ENCODE measurements around the gene EEF2KMT.
"Not testable (repeated sequence)": the region's sequence is repeated elsewhere in the genome, so short reads cannot be mapped to it uniquely, and the experiment has no call there.

EEF2KMT gene

GRCh38 chr16:5093081-5093480 is 4.5 kb downstream of the EEF2KMT start:
- H3K27me3 ChIP-seq (ENCODE audit: insufficient read depth, low read length, poor library complexity, severe bottlenecking); H3K4me2 ChIP-seq (ENCODE audit: low read depth, low read length, poor library complexity, severe bottlenecking); H3K9ac ChIP-seq (ENCODE audit: low read depth, low read length, poor library complexity, severe bottlenecking); H4K20me1 ChIP-seq (ENCODE audit: insufficient read depth, low read length, poor library complexity, severe bottlenecking); H3K79me2 ChIP-seq (ENCODE audit: insufficient read depth, low read length); H3K9me3 ChIP-seq (ENCODE audit: insufficient read depth, low read depth, low read length); H3K36me3 ChIP-seq (ENCODE audit: insufficient read depth, low read length); H3K4me3 ChIP-seq (ENCODE audit: low read length, poor library complexity, severe bottlenecking); H3K9me2 ChIP-seq (replicated peaks; ENCODE audit: low read depth, low read length); H3F3A ChIP-seq (ENCODE audit: low read depth); H3K4me1 ChIP-seq (ENCODE audit: insufficient read depth, low read length, poor library complexity, severe bottlenecking); H2AFZ ChIP-seq (ENCODE audit: low read length): not testable (repeated sequence)

- H3K9me3 ChIP-seq (ENCODE audit: insufficient read depth, low read depth, low read length); H3K4me2 ChIP-seq (ENCODE audit: low read depth, low read length, poor library complexity, severe bottlenecking); H3F3A ChIP-seq (ENCODE audit: low read depth); H3K36me3 ChIP-seq (ENCODE audit: insufficient read depth, low read length); H3K27me3 ChIP-seq (ENCODE audit: insufficient read depth, low read length, poor library complexity, severe bottlenecking); H3K9me2 ChIP-seq (replicated peaks; ENCODE audit: low read depth, low read length); H2AFZ ChIP-seq (ENCODE audit: low read length); H4K20me1 ChIP-seq (ENCODE audit: insufficient read depth, low read length, poor library complexity, severe bottlenecking); H3K4me3 ChIP-seq (ENCODE audit: low read length, poor library complexity, severe bottlenecking); H3K79me2 ChIP-seq (ENCODE audit: insufficient read depth, low read length); H3K9ac ChIP-seq (ENCODE audit: low read depth, low read length, poor library complexity, severe bottlenecking); H3K4me1 ChIP-seq (ENCODE audit: insufficient read depth, low read length, poor library complexity, severe bottlenecking): not testable (repeated sequence)
Observed at GRCh38 chr16:5090592-5090991, 7.0 kb downstream of the EEF2KMT start.

- not testable (repeated sequence) for H3K9ac ChIP-seq (ENCODE audit: low read depth, low read length, poor library complexity, severe bottlenecking); H3K4me3 ChIP-seq (ENCODE audit: low read length, poor library complexity, severe bottlenecking); H2AFZ ChIP-seq (ENCODE audit: low read length); H3K4me1 ChIP-seq (ENCODE audit: insufficient read depth, low read length, poor library complexity, severe bottlenecking); H3K79me2 ChIP-seq (ENCODE audit: insufficient read depth, low read length); H3K36me3 ChIP-seq (ENCODE audit: insufficient read depth, low read length); H3K9me2 ChIP-seq (replicated peaks; ENCODE audit: low read depth, low read length); H4K20me1 ChIP-seq (ENCODE audit: insufficient read depth, low read length, poor library complexity, severe bottlenecking); H3F3A ChIP-seq (ENCODE audit: low read depth); H3K4me2 ChIP-seq (ENCODE audit: low read depth, low read length, poor library complexity, severe bottlenecking); H3K27me3 ChIP-seq (ENCODE audit: insufficient read depth, low read length, poor library complexity, severe bottlenecking); H3K9me3 ChIP-seq (ENCODE audit: insufficient read depth, low read depth, low read length)
Observed at GRCh38 chr16:5089911-5090555, 7.6 kb downstream of the EEF2KMT start.

- not testable (repeated sequence) for H3K36me3 ChIP-seq (ENCODE audit: insufficient read depth, low read length); H3K79me2 ChIP-seq (ENCODE audit: insufficient read depth, low read length); H3K9ac ChIP-seq (ENCODE audit: low read depth, low read length, poor library complexity, severe bottlenecking); H3F3A ChIP-seq (ENCODE audit: low read depth); H3K4me3 ChIP-seq (ENCODE audit: low read length, poor library complexity, severe bottlenecking); H3K4me2 ChIP-seq (ENCODE audit: low read depth, low read length, poor library complexity, severe bottlenecking); H3K9me3 ChIP-seq (ENCODE audit: insufficient read depth, low read depth, low read length); H2AFZ ChIP-seq (ENCODE audit: low read length); H3K4me1 ChIP-seq (ENCODE audit: insufficient read depth, low read length, poor library complexity, severe bottlenecking); H3K27me3 ChIP-seq (ENCODE audit: insufficient read depth, low read length, poor library complexity, severe bottlenecking); H4K20me1 ChIP-seq (ENCODE audit: insufficient read depth, low read length, poor library complexity, severe bottlenecking); H3K9me2 ChIP-seq (replicated peaks; ENCODE audit: low read depth, low read length)
Observed at GRCh38 chr16:5088936-5089335, 8.7 kb downstream of the EEF2KMT start.

- H4K20me1 ChIP-seq (ENCODE audit: insufficient read depth, low read length, poor library complexity, severe bottlenecking); H3F3A ChIP-seq (ENCODE audit: low read depth); H3K9ac ChIP-seq (ENCODE audit: low read depth, low read length, poor library complexity, severe bottlenecking); H3K27me3 ChIP-seq (ENCODE audit: insufficient read depth, low read length, poor library complexity, severe bottlenecking); H3K4me2 ChIP-seq (ENCODE audit: low read depth, low read length, poor library complexity, severe bottlenecking); H3K4me3 ChIP-seq (ENCODE audit: low read length, poor library complexity, severe bottlenecking); H3K9me2 ChIP-seq (replicated peaks; ENCODE audit: low read depth, low read length); H2AFZ ChIP-seq (ENCODE audit: low read length); H3K79me2 ChIP-seq (ENCODE audit: insufficient read depth, low read length); H3K36me3 ChIP-seq (ENCODE audit: insufficient read depth, low read length); H3K4me1 ChIP-seq (ENCODE audit: insufficient read depth, low read length, poor library complexity, severe bottlenecking); H3K9me3 ChIP-seq (ENCODE audit: insufficient read depth, low read depth, low read length): not testable (repeated sequence)
Observed at GRCh38 chr16:5088086-5088790, 9.4 kb downstream of the EEF2KMT start.

- not testable (repeated sequence) for H4K20me1 ChIP-seq (ENCODE audit: insufficient read depth, low read length, poor library complexity, severe bottlenecking); H3K79me2 ChIP-seq (ENCODE audit: insufficient read depth, low read length); H3K36me3 ChIP-seq (ENCODE audit: insufficient read depth, low read length); H3K9ac ChIP-seq (ENCODE audit: low read depth, low read length, poor library complexity, severe bottlenecking); H3K4me3 ChIP-seq (ENCODE audit: low read length, poor library complexity, severe bottlenecking); H3K4me2 ChIP-seq (ENCODE audit: low read depth, low read length, poor library complexity, severe bottlenecking); H3K9me3 ChIP-seq (ENCODE audit: insufficient read depth, low read depth, low read length); H3F3A ChIP-seq (ENCODE audit: low read depth); H3K4me1 ChIP-seq (ENCODE audit: insufficient read depth, low read length, poor library complexity, severe bottlenecking); H3K27me3 ChIP-seq (ENCODE audit: insufficient read depth, low read length, poor library complexity, severe bottlenecking); H3K9me2 ChIP-seq (replicated peaks; ENCODE audit: low read depth, low read length); H2AFZ ChIP-seq (ENCODE audit: low read length)
Observed at GRCh38 chr16:5085716-5086115, 11.9 kb downstream of the EEF2KMT start.
